K562 (cell line): ENCODE results near the gene USH2A.

ENCODE experiments used
- EP400 ChIP-seq: fragments of 450-650 bp; IDR thresholded peaks from 2 replicates; pipeline ENCODE4 v1.6.1; 2017; ENCODE audit warnings: antibody characterized with exemption, mild to moderate bottlenecking, moderate library complexity
- GABPB1 ChIP-seq: sonication (generic); formaldehyde crosslinking; IDR thresholded peaks from 2 replicates; pipeline ENCODE4 v1.8.0; 2022; ENCODE audit warnings: mild to moderate bottlenecking, missing genetic modification reagents
- POLR2A ChIP-seq: fragments of 450-650 bp; conservative IDR thresholded peaks from 2 replicates; pipeline ENCODE4 v1.6.1; 2016

GRCh38 chr1:215825056-215825455, 598.2 kb downstream of the USH2A start:
- TF ChIP-seq GABPB1 (no peak), POLR2A (no peak), EP400 (no peak)
